Esophagus (tissue), 2 donors: ENCODE measurements around the gene AIPL1. TPM values are rescaled to one million over a fixed set of nuclear protein-coding genes. Genes with fewer than 3 reads are reported as not detected.
"Not testable (repeated sequence)": the region's sequence is repeated elsewhere in the genome, so short reads cannot be mapped to it uniquely, and the experiment has no call there.

Experiments used
- H3K27ac ChIP-seq, 2 donors: one replicate each; pipeline ENCODE4 v1.5.1; 2013; ENCODE audit warnings: low read depth in 2 of 2, mild to moderate bottlenecking in 2 of 2, inconsistent platforms in 1 of 2, low read length in 1 of 2, moderate library complexity in 1 of 2
- H3K27me3 ChIP-seq, 2 donors: one replicate each; pipeline ENCODE4 v1.6.1; 2013; ENCODE audit warnings: low read length in 2 of 2, control low read depth in 1 of 2, mild to moderate bottlenecking in 1 of 2; ENCODE audit not compliant: insufficient read depth in 2 of 2, control insufficient read depth in 1 of 2
- H3K36me3 ChIP-seq, 2 donors: one replicate each; pipeline ENCODE4 v1.6.1; 2013; ENCODE audit warnings: low read length in 1 of 2; ENCODE audit not compliant: control insufficient read depth in 2 of 2, insufficient read depth in 2 of 2
- H3K4me1 ChIP-seq, 2 donors: one replicate each; pipeline ENCODE4 v1.6.1; 2013; ENCODE audit warnings: low read length in 1 of 2; ENCODE audit not compliant: control insufficient read depth in 2 of 2, insufficient read depth in 2 of 2
- H3K4me3 ChIP-seq, 2 donors: one replicate each; pipeline ENCODE4 v1.5.1; 2013; ENCODE audit warnings: low read length in 2 of 2, mild to moderate bottlenecking in 2 of 2, low read depth in 1 of 2, moderate library complexity in 1 of 2
- H3K9me3 ChIP-seq, 2 donors: one replicate each; pipeline ENCODE4 v1.6.1; 2013; ENCODE audit warnings: mild to moderate bottlenecking in 2 of 2, low read depth in 1 of 2, low read length in 1 of 2, moderate library complexity in 1 of 2; ENCODE audit not compliant: control insufficient read depth in 2 of 2, insufficient read depth in 1 of 2
- WGBS, 2 donors: extraction: QIAGEN DNeasy Blood & Tissue Kit; methylation state at CpG; one replicate each; pipeline ENCODE4 v1.1.7; 2013; 5-methylcytosine and 5-hydroxymethylcytosine counted together
- polyA plus RNA-seq, 2 donors: library from polyadenylated mRNA; stranded (reverse); fragments of 200-250 nt; gene quantifications; one replicate each; pipeline ENCODE4 v1.2.3, GENCODE V29; 2013
- donor health status: healthy with polysubstance abuse.
- donor health status: Bipolar disorder and iron deficiency.

The AIPL1 gene
- polyA plus RNA-seq, result not detected

- 74 to 78% methylated on average over 16 of the region's 16 CpGs for WGBS, 2 donors
- Histone ChIP-seq H3K4me1 (no peaks in the 10 kb centered on the region), H3K27me3 (no peaks in the 10 kb centered on the region), H3K9me3 (no peaks in the 10 kb centered on the region), H3K36me3 (no peaks in the 10 kb centered on the region), H3K27ac (no peak within 1 kb of the TSS), H3K4me3 (peak within 1 kb of the TSS in 1 of 2 donors; percentile 10)
Observed at GRCh38 chr17:6435051-6435450, at the start of gene AIPL1. TSS of gene AIPL1 (minus strand) at chr17:6435121. CDS start at chr17:6435104, 17 bp downstream.

GRCh38 chr17:6483507-6483906 is 48.6 kb upstream of the AIPL1 start:
- no peak overlapping the region for H3K4me3 ChIP-seq
- peaks cover 0 to 4% of the 10 kb centered on the region in 2 donors for H3K4me1 ChIP-seq
- no peaks in the 10 kb centered on the region for H3K9me3 ChIP-seq
- 88 to 90% methylated on average over 16 of the region's 16 CpGs for WGBS, 2 donors
- H3K27me3 ChIP-seq, result no peaks in the 10 kb centered on the region
- peaks cover 0 to 22% of the 10 kb centered on the region in 2 donors for H3K36me3 ChIP-seq
- H3K27ac ChIP-seq, result no peak overlapping the region

- H3K36me3 ChIP-seq, result peaks cover 0 to 27% of the 10 kb centered on the region in 2 donors
- not testable (repeated sequence) for H3K9me3 ChIP-seq, H3K27me3 ChIP-seq, H3K4me1 ChIP-seq, H3K4me3 ChIP-seq, H3K27ac ChIP-seq
- 83 to 86% methylated on average over 10 of the region's 10 CpGs for WGBS, 2 donors
Observed at GRCh38 chr17:6482796-6483195, 47.9 kb upstream of the AIPL1 start.

DNA sequence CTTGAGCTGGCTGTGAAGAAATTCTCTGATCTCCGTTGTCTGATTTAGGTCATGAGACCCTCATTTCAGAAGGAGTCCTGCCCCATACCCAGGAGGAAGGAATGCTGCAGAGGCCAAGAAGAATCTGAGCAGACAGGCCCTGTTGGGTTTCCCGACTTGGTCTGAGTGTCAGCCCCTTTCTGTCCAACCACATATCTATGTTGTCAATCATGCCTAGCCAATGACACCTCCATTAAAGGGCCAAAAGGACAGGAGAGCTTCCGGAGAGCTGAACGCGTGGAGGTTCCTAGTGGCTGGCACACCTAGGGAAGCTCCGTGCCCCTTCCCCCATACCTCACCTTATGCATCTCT is 47.2 kb upstream of the AIPL1 start:
- peaks cover 0 to under 1% of the 10 kb centered on the region in 2 donors for H3K4me1 ChIP-seq
- WGBS, 2 donors, result 86 to 87% methylated on average over 6 of the region's 6 CpGs
- no peaks in the 10 kb centered on the region for H3K27me3 ChIP-seq
- H3K4me3 ChIP-seq, result no peak overlapping the region
- no peak overlapping the region for H3K27ac ChIP-seq
- peaks cover 0 to 28% of the 10 kb centered on the region in 2 donors for H3K36me3 ChIP-seq
- H3K9me3 ChIP-seq, result no peaks in the 10 kb centered on the region

- peaks cover 0 to 7% of the 10 kb centered on the region in 2 donors for H3K4me1 ChIP-seq
- WGBS, 2 donors, result 69 to 73% methylated on average over 9 of the region's 9 CpGs
- no peaks in the 10 kb centered on the region for H3K27me3 ChIP-seq
- peaks cover 0 to 28% of the 10 kb centered on the region in 2 donors for H3K36me3 ChIP-seq
- H3K9me3 ChIP-seq, result no peaks in the 10 kb centered on the region
- no peak overlapping the region for H3K4me3 ChIP-seq
- H3K27ac ChIP-seq, result no peak overlapping the region
Observed at GRCh38 chr17:6480303-6480675, 45.4 kb upstream of the AIPL1 start.

DNA sequence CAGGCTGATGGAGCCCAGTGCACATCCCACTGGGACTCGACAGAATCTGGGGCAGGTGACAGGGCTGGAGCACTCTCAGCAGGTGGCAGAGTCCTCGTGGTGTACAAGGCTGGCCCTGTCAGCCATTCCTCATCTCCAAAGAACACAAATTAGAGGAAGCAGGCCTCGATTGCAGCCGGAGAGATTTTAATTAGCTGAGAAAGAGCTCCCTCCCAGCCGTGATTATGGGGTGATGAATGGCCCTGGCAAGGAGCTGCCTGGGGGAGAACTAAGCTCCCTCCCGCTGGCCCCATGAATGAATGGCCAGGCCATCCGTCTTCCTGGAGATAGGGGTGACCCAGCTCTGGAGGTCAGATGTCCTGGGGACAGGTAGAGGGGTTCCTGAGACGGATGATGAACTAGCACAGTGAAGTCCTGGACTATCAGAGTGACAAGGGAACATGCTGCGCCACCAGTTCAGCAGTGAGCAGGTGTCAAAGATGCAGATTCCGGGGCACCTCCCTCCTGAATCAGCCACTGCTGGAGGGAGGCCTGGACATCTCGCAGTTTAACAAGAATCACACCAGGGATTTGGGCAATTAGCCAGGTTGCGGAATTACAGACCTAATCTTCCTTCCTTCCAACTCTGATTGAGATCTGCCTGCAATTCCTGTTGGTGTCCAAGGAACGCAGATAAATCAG is 44.8 kb upstream of the AIPL1 start:
- Histone ChIP-seq H3K36me3 (peaks cover 0 to 28% of the 10 kb centered on the region in 2 donors), H3K27ac (no peak overlapping the region), H3K4me3 (no peak overlapping the region), H3K9me3 (no peaks in the 10 kb centered on the region), H3K4me1 (peaks cover 0 to 9% of the 10 kb centered on the region in 2 donors), H3K27me3 (no peaks in the 10 kb centered on the region)
- 61 to 63% methylated on average over 13 of the region's 13 CpGs for WGBS, 2 donors

- Histone ChIP-seq H3K27me3 (no peaks in the 10 kb centered on the region), H3K36me3 (peaks cover 0 to 17% of the 10 kb centered on the region in 2 donors), H3K9me3 (no peaks in the 10 kb centered on the region), H3K27ac (no peak overlapping the region), H3K4me1 (peaks cover 0 to 15% of the 10 kb centered on the region in 2 donors), H3K4me3 (no peak overlapping the region)
- WGBS, 2 donors, result 89 to 90% methylated on average over 11 of the region's 11 CpGs
Observed at GRCh38 chr17:6478486-6478885, 43.6 kb upstream of the AIPL1 start.

- Histone ChIP-seq H3K4me1 (peaks cover 0 to 19% of the 10 kb centered on the region in 2 donors), H3K4me3 (no peak overlapping the region), H3K36me3 (peaks cover 0 to 13% of the 10 kb centered on the region in 2 donors), H3K27me3 (no peaks in the 10 kb centered on the region), H3K9me3 (no peaks in the 10 kb centered on the region), H3K27ac (no peak overlapping the region)
- 84 to 86% methylated on average over 14 of the region's 14 CpGs for WGBS, 2 donors
Observed at GRCh38 chr17:6477831-6478383, 43.0 kb upstream of the AIPL1 start.

DNA sequence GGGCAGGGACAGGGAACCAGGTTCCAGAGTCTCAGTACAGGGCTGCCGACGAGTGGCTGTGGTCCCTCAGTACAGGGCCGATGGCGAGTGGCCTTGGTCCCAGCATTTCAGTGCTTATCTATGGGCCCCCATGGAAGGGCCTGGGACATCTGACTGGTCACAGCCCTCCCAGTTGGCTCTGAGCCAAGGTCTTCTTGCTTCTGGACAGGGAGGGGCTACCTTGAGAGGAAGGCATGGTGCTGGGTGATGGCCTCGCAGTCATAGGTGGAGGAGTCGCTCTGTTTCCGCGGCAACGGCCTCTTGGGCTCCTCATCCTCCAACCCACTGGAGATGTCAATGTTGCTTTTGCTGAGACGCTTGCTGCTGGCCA is 41.9 kb upstream of the AIPL1 start:
- Histone ChIP-seq H3K4me1 (peaks cover 0 to 19% of the 10 kb centered on the region in 2 donors), H3K36me3 (peaks cover 0 to 10% of the 10 kb centered on the region in 2 donors), H3K9me3 (no peaks in the 10 kb centered on the region), H3K4me3 (no peak overlapping the region), H3K27me3 (no peaks in the 10 kb centered on the region), H3K27ac (peak overlapping the region; percentile 60 to 90)
- WGBS, 2 donors, result 85 to 87% methylated on average over 10 of the region's 10 CpGs
